ENCODE data around the gene GBF1. TPM values are rescaled to one million over a fixed set of nuclear protein-coding genes. Genes with fewer than 3 reads are reported as not detected.
A peak's percentile ranks its signal among the peaks of the same experiment; 100 is the strongest.

GBF1 gene
- polyA plus RNA-seq, 1 donor from 2014 or later, result 12.6 TPM

DNA sequence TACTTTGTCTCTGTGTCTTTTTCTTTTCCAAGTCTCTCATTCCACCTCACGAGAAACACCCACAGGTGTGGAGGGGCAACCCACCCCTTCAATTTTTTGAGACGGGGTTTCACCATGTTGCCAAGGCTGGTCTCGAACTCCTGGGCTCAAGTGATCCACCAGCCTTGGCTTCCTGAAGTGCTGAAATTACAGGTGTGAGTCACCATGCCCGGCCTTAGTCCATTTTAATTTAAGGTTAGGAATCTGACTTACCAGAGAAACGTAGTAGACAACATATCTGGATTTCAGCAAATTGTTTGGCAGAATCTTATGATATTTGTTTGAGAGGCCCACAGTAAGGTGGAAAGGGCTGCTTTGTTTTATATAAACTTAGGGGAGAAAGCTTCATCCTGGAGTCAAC, 147.0 kb downstream of the GBF1 start:
- peak overlapping the region in 1 of 4 donors; percentile 98 for H3K4me3 Mint-ChIP-seq
- H3K4me1 Mint-ChIP-seq, result peaks cover 8 to 15% (median 13%) of the 10 kb centered on the region in 3 donors
- no peaks in the 10 kb centered on the region for H3K27me3 Mint-ChIP-seq
- H3K27ac Mint-ChIP-seq, result peak overlapping the region in 1 of 3 donors; percentile 100
- H3K36me3 Mint-ChIP-seq, result peaks cover 3% of the 10 kb centered on the region
- H3K9me3 Mint-ChIP-seq, result no peaks in the 10 kb centered on the region

DNA sequence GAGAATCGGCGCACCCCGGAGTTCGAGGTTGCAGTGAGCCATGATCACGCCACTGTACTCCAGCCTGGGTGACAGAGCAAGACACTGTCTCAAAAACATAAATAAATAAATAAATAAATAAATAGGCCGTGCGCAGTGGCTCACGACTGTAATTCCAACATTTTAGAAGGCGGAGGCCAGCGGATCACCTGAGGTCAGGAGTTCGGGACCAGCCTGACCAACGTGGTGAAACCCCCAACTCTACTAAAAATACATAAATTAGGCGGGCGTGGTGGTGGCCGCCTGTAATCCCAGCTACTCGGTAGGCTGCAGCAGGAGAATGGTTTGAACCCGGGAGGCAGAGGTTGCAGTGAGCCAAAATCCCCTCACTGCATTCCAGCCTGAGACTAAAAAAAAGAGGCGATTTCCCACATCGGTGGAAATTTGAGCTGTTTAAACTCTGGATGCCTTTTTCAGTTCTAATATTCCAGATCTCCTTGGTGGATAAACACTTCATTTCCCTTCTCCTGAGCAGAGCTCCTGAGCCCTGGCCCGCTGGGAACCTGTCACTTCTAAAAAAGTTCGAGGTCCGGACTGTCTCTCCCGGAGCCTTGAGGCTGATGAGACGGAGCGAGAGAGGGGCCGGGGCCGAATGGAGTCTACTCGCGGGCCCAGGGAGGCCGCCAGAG, 148.2 kb downstream of the GBF1 start:
- Mint-ChIP-seq H3K27ac (peak overlapping the region; percentile 100), H3K36me3 (peaks cover 3% of the 10 kb centered on the region), H3K4me1 (peaks cover 8 to 26% (median 17%) of the 10 kb centered on the region in 3 donors), H3K9me3 (no peaks in the 10 kb centered on the region), H3K27me3 (no peaks in the 10 kb centered on the region), H3K4me3 (peak overlapping the region; percentile 98)

DNA sequence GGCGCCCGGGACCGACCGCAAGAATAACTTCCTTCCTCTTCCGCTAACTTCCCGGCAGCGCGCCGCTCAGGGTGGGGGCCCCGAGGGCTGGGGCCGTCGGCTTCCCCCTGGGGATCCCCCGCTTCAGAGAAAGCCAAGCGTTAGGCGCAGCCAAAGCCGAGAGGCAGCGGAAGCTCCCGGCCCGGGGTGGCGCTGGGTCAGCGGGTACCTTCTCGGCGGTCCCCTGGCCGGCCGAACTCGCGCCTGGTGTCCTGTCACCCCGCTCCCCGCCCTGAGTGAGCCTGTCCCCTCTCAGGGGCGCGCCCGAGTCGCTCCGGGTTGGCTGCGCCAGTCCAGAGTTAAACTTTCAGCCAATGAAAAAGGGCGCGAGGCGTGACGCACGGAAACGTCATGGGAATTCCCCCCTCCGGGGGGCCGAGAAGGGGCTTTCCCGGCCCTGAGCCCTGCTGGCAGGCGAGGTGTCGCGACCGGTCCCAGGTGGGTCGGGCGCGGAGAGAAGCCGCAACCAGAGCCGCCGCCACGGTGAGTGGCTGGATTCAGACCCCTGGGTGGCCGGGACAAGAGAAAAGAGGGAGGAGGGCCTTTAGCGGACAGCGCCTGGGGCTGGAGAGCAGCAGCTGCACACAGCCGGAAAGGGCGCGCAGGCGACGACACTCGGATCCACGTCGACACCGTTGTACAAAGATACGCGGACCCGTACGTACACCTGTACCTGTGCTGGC, 148.9 kb downstream of the GBF1 start:
- H3K36me3 Mint-ChIP-seq, result peaks cover 3% of the 10 kb centered on the region
- H3K4me1 Mint-ChIP-seq, result peaks cover 8 to 26% (median 22%) of the 10 kb centered on the region in 3 donors
- no peaks in the 10 kb centered on the region for H3K27me3 Mint-ChIP-seq
- H3K9me3 Mint-ChIP-seq, result no peaks in the 10 kb centered on the region
- peak overlapping the region; percentile 100 for H3K27ac Mint-ChIP-seq
- peak overlapping the region; percentile 98 for H3K4me3 Mint-ChIP-seq

DNA sequence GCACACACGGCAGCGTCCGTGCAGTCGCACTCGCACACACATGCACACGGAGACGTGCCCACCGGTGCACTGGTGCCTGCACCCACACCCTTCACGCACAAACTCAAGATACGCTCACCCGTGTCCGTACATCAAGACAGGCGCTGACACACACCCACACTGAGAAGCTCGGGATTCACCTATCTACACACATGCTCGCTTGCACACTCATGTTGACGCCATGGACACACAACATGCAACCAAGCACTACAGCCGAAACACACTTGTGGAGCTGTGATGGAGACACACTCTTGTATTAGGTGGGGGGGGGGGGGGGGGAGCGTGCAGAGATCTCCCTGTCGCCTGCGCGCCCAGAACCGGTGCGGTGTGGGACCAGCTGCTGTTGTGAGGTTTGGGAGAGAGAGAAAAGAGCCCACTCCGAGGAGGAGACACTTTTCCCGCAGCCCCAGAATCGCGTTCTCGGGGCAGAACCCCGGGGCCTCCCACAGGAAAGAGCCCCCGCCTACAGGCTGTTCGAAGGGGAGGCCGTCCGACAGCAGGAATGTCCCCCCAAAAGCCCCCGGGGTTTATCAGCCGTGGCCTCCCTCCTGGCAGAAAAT, 149.6 kb downstream of the GBF1 start:
- H3K9me3 Mint-ChIP-seq, result no peaks in the 10 kb centered on the region
- H3K27me3 Mint-ChIP-seq, result no peaks in the 10 kb centered on the region
- peaks cover 8 to 30% (median 27%) of the 10 kb centered on the region in 3 donors for H3K4me1 Mint-ChIP-seq

DNA sequence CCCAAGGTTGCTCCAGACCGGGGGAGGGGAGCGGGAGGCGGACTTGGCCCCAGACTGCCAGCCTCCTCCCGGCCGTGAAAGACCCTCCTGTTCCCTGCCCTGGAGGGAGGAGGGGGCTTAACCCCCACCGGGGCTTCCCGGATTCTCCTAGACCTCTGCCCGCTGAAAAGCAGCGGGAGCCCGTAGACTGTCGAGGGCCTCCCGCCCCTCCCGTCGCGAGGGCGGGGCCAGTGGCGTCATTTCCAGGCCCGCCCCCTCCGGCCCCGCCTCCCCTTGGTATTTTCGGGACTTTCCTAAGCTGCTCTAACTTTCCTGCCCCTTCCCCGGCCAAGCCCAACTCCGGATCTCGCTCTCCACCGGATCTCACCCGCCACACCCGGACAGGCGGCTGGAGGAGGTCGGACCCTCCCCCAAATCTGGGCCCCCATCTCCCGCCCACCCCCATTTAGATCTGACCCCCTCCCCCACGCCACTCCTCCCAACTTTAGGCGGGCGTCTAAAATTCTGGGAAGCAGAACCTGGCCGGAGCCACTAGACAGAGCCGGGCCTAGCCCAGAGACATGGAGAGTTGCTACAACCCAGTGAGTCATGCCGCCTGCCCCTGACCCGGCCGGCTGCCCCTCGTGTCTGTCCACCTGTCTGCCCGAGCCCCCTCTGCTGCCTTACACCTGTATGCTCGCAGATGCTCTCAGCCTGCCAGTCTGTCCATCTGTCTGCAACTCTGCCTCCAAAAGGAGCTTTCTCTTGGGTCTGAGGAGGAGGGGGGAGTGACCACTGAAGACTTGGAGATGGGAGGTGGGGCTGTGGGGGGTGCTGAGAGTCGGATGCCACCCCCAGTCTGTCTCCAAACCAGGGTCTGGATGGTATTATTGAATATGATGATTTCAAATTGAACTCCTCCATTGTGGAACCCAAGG, 150.3 kb downstream of the GBF1 start, which contains the start of gene NFKB2:
Gene NFKB2, plus strand, starts transcription at position 306 of the 917 bp plus-strand sequence. Its CDS starts 255 bp downstream, at position 561.
- H3K4me3 Mint-ChIP-seq, result peak within 1 kb of the TSS; percentile 98
- H3K4me1 Mint-ChIP-seq, result peaks cover 8 to 32% (median 30%) of the 10 kb centered on the region in 3 donors
- H3K9me3 Mint-ChIP-seq, result no peaks in the 10 kb centered on the region
- peaks cover 5% of the 10 kb centered on the region for H3K36me3 Mint-ChIP-seq
- H3K27ac Mint-ChIP-seq, result peak within 1 kb of the TSS; percentile 100
- H3K27me3 Mint-ChIP-seq, result no peaks in the 10 kb centered on the region

More for the DNA sequence above, 149.6 kb downstream of the GBF1 start:
- H3K27ac Mint-ChIP-seq, result peak overlapping the region; percentile 100
- H3K4me3 Mint-ChIP-seq, result peak overlapping the region; percentile 98
- H3K36me3 Mint-ChIP-seq, result peaks cover 3% of the 10 kb centered on the region

DNA sequence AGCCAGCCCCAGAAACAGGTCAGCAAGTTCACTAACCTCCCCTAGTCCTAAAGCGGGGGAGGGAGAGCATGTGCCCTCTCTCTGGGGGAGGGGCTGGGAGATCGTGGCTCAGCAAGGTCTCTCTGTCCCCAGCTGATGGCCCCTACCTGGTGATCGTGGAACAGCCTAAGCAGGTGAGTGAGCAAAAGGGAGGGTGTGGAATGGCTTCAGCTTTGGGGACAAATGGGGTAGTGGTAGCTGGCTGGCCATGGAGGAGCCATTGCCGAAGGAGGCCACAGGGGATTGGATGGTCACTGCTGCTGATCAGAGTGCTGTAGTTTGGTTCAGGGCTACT, 151.0 kb downstream of the GBF1 start:
- Mint-ChIP-seq H3K27me3 (no peaks in the 10 kb centered on the region), H3K4me1 (peaks cover 8 to 32% (median 30%) of the 10 kb centered on the region in 3 donors), H3K4me3 (peak overlapping the region; percentile 98), H3K27ac (peak overlapping the region; percentile 100), H3K36me3 (peaks cover 5% of the 10 kb centered on the region), H3K9me3 (no peaks in the 10 kb centered on the region)

DNA sequence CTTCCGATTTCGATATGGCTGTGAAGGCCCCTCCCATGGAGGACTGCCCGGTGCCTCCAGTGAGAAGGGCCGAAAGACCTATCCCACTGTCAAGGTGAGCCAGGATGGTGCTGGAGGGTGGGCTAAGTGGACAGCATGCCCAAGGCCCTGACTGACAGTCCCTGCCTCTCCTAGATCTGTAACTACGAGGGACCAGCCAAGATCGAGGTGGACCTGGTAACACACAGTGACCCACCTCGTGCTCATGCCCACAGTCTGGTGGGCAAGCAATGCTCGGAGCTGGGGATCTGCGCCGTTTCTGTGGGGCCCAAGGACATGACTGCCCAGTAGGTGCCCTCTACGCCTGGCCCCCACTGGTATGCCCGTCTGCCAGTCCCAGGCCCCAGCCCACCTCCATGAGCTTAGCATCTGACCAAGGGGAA, 151.4 kb downstream of the GBF1 start:
- Mint-ChIP-seq H3K36me3 (peaks cover 5% of the 10 kb centered on the region), H3K27ac (peak overlapping the region; percentile 100), H3K9me3 (no peaks in the 10 kb centered on the region), H3K27me3 (no peaks in the 10 kb centered on the region), H3K4me3 (peak overlapping the region; percentile 98), H3K4me1 (peaks cover 8 to 32% (median 31%) of the 10 kb centered on the region in 3 donors)

DNA sequence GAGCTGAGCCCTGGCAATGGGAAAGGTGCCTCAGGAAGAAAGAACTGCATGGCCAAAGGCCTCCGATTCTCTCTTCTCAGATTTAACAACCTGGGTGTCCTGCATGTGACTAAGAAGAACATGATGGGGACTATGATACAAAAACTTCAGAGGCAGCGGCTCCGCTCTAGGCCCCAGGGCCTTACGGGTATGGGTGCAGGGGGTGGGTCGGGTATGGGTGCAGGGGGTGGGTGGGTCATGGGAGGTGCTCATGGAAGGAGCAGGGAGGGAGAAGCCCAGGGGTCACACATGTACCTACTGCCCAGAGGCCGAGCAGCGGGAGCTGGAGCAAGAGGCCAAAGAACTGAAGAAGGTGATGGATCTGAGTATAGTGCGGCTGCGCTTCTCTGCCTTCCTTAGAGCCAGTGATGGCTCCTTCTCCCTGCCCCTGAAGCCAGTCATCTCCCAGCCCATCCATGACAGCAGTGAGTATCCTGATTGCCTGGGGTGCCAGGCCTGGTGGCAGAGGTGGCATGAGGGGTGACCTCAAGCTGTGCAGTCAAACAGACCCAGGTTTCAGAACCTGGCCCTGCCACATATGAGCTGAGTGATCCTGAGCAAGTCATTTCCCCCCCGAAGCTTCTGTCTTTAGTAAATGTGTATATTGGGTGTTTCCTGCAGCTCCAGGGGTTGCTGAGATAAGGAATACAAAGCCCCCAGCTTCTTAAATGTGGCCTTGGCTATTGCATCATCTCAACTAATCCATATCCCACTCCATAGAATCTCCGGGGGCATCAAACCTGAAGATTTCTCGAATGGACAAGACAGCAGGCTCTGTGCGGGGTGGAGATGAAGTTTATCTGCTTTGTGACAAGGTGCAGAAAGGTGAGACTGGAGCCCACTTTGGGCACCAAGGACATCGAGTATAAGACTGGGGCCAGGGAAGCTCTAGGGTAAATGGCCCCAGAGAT, 152.2 kb downstream of the GBF1 start:
- Mint-ChIP-seq H3K27me3 (no peaks in the 10 kb centered on the region), H3K4me3 (peak overlapping the region; percentile 98), H3K36me3 (peaks cover 5% of the 10 kb centered on the region), H3K4me1 (peaks cover 8 to 32% (median 31%) of the 10 kb centered on the region in 3 donors), H3K27ac (peak overlapping the region; percentile 100), H3K9me3 (no peaks in the 10 kb centered on the region)

DNA sequence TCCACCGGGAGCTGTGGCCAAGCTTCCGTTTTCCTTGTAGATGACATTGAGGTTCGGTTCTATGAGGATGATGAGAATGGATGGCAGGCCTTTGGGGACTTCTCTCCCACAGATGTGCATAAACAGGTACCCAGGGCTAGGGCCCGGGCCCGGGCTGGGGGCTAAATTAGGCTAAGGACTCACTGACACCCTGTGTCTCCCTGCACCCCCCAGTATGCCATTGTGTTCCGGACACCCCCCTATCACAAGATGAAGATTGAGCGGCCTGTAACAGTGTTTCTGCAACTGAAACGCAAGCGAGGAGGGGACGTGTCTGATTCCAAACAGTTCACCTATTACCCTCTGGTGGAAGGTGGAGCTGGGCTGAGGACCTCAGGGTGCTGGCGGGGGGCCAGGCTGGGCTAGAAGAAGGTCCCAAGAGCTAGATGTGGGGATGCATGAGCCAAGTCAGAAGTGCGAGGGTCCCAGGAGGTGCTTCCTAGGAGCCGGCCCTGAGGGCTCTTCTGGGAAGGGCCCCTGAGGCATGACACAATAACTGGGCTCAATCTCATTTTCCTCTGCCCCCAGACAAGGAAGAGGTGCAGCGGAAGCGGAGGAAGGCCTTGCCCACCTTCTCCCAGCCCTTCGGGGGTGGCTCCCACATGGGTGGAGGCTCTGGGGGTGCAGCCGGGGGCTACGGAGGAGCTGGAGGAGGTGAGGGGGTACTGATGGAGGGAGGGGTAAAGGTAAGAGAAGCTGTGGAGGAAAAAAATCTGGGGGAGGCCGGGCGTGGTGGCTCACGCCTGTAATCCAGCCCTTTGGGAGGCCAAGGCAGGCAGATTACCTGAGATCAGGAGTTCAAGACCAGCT, 153.1 kb downstream of the GBF1 start:
- H3K36me3 Mint-ChIP-seq, result peaks cover 5% of the 10 kb centered on the region
- H3K4me1 Mint-ChIP-seq, result peaks cover 8 to 28% (median 25%) of the 10 kb centered on the region in 3 donors
- peak overlapping the region; percentile 90 to 100 (median 93) for H3K27ac Mint-ChIP-seq
- no peaks in the 10 kb centered on the region for H3K9me3 Mint-ChIP-seq
- no peaks in the 10 kb centered on the region for H3K27me3 Mint-ChIP-seq
- H3K4me3 Mint-ChIP-seq, result peak overlapping the region; percentile 66 to 98 (median 87)

DNA sequence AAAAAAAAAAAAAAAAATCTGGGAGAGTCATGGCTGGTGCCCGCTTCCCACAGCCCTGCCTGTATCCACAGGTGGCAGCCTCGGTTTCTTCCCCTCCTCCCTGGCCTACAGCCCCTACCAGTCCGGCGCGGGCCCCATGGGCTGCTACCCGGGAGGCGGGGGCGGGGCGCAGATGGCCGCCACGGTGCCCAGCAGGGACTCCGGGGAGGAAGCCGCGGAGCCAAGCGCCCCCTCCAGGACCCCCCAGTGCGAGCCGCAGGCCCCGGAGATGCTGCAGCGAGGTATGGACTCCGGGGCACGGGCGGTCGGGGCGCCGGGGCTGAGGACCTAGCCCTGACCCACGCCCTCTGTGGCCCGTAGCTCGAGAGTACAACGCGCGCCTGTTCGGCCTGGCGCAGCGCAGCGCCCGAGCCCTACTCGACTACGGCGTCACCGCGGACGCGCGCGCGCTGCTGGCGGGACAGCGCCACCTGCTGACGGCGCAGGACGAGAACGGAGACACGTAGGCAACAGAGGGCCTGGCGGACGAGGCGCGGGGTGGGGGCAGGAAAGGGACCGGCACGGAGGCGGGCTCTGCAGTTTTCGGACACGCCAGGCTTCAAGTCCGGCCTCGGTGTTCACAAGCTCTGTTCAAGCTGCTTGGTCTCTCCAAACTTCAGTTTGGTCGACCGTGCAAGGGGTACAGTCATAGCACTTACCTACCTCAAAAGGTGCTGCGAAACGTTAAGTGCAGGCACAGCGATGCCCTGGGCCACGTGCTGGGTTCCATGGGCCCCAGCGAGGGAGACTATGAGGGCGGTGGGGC, 154.1 kb downstream of the GBF1 start:
- Mint-ChIP-seq H3K27me3 (no peaks in the 10 kb centered on the region), H3K27ac (peak overlapping the region; percentile 90 to 100 (median 93)), H3K4me1 (peaks cover 10 to 25% (median 25%) of the 10 kb centered on the region in 3 donors), H3K9me3 (no peaks in the 10 kb centered on the region), H3K36me3 (peaks cover 5% of the 10 kb centered on the region), H3K4me3 (peak overlapping the region; percentile 72 to 98 (median 86))

DNA sequence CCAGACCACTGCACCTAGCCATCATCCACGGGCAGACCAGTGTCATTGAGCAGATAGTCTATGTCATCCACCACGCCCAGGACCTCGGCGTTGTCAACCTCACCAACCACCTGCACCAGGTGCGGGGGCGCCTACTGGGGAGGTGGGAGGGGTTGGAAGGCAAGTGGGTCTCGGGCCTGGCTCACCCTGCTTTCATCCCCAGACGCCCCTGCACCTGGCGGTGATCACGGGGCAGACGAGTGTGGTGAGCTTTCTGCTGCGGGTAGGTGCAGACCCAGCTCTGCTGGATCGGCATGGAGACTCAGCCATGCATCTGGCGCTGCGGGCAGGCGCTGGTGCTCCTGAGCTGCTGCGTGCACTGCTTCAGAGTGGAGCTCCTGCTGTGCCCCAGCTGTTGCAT, 154.7 kb downstream of the GBF1 start:
- Mint-ChIP-seq H3K4me1 (peaks cover 10 to 27% (median 25%) of the 10 kb centered on the region in 3 donors), H3K27ac (peak overlapping the region; percentile 90 to 100 (median 93)), H3K4me3 (peak overlapping the region in 3 of 4 donors; percentile 62 to 86 (median 72)), H3K9me3 (no peaks in the 10 kb centered on the region), H3K36me3 (peaks cover 5% of the 10 kb centered on the region), H3K27me3 (no peaks in the 10 kb centered on the region)

All from IgD-negative memory B cell (primary cell).